GM21367 (cell line): ENCODE measurements around the gene BSX.

Experiments
- ATAC-seq: cut with Tn5 transposase; IDR thresholded peaks from one replicate; pipeline ENCODE4 v1.9.1; 2021; ENCODE audit not compliant: unreplicated experiment

BSX gene

DNA sequence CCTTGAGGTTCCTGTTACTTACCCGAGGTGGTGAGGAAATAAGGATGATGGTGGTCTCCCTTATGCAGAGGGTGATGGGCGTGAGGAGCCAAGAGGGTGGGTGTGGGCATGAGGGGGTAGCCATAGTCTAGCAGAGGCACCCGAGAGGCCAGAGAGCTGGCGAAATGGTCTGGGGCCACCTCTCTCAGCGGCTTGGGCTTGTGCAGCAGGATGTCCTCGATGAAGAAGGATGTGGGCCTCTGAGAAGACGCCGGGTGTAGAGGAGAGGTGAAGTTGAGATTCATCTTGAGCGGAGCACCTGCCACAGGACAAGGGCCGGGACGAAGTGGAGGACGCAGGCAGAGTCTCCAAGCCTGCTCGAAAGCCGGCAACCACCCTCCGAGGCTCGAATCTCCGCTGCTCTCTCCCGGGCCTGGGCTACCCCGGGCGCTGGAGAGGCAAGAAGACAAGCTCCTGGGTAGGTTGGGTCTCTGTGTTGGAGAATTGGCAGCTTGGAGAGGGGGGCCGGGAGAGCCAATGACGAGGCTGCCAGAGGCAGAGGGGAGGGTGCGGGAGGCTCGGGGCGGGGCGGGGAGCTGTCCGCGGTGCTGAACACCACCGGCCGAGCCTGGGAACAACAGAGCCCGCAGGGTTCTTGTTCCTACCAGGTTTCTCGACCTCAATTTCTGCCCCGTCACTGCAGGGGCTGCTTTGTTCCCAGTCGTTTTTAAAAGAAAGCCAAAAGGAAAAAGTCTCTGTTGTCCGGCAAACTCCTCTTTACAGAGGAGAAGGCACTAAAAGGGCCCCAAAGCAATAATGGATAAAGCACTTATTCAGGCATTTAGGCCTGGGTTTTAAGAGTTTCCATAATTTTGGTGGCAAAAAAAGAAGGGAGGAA is at the start of gene BSX:
TSS of gene BSX (minus strand) at position 447 of the 877 bp plus-strand sequence. CDS start at position 284, 163 bp downstream.
- ATAC-seq: no peak

DNA sequence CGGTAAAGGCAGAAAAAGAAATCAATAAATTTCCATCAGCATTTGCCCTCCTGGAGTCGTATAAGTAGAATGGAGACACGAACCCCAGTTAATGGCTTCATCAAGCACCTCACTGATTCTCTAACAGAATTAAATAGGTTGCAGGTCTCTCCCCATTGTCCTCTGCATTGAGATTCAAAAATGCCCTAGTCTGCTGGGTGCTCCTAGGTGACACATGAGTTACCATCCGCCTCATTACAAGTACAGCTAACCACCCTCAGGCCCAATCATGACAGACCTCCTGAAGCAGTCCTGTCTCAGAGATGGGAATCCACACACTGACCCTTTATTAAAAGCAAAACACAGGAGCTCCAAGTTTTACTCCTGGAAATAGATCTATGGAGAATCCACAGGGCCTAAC is 48.9 kb upstream of the BSX start:
- ATAC-seq: no peak

- ATAC-seq: no peak
These were observed 39.3 kb upstream of the BSX start for GRCh38 chr11:123020968-123021367.

DNA sequence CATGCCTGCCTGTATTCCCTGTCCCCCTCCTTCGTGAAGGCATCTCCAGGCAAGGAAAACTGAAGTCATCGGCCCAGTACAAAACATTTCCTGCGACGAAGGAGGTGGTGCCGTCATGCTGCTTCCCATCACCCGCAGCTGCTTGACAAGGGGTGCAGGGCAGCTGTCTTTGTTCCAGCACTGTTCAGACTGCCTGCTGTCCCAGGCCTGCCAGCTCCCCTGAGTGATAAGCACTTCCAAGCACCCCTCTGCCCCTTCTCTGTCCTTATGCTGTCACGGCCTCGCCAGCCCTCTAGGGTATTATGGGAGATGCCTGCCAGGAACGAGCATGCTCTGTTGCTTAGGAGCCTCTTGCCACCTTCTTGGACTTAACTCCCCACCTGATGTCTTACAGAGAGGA is 37.1 kb upstream of the BSX start:
- no peak for ATAC-seq

DNA sequence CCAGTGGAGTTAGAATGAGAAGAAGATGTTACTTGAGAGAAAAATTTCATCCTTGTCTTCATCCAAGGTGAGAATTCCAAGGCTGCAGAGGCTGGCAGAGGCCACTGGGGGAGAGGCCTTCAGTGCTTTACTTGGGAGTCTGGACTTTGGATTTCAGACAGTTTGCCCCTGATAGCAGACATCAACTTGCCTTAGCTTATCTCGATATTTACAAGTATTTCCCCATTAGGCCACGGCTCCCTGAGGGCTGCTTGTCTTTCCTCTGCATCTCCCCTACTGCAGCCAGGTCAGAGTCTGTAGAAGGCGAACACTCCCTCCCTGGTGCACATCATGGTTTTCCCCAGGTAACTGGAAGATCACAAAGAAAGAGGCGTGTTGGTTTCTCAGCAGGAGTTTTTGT is 29.9 kb upstream of the BSX start:
- ATAC-seq: no peak

DNA sequence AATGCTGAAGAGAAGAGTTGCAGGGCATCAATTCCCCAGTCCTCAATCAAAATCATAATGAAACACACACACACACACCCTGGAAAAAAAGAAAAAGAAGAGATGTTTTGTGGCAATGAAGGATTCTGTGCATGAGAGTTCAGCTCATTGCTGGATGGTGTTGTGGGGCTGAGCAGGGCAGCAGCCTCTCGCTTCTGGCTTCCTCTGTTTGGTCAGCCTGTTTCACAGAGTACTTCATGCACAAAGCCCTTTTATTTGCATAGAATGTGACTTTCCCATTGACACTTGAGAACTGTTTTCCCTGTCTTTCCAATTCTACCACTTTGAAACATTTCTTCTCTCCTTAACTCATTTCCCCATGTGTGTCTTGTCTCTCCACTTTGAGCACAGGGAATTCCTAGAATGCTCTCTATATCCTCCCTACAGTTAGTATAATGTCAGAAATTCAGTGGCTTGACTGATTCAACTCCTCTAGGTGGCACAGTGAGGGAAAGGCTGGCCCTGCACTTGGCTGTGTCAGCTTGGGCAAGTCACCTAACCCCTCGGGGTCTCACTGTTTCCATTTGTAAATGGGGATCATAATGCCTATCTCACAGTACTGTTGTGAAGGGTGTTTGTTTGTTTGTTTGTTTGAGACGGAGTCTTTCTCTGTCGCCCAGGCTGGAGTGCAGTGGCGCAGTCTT is 25.4 kb upstream of the BSX start:
- no peak for ATAC-seq

DNA sequence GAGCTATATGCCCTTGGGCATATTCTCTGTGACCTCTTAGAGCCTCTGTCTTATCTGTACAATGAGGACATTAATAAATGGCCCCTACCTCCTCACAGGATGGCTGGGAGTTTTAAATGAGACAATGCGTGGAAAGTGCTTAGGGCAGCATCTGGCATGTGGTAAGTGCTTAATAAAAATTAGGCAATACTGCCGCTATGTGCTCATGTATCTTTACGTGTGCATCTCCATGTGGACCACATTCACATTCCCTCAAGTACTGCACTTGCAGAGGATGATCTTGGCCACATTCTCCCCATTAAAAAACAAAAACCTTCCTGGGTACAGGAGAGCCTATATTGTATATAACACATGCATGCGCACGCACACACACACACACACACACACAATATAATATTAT is 19.1 kb upstream of the BSX start:
- no peak for ATAC-seq

GRCh38 chr11:122998727-122999366 is 17.2 kb upstream of the BSX start:
- ATAC-seq: no peak

GRCh38 chr11:122995526-122995925 is 13.9 kb upstream of the BSX start:
- ATAC-seq: no peak

GRCh38 chr11:122984186-122985011 is 2.8 kb upstream of the BSX start:
- ATAC-seq: no peak

DNA sequence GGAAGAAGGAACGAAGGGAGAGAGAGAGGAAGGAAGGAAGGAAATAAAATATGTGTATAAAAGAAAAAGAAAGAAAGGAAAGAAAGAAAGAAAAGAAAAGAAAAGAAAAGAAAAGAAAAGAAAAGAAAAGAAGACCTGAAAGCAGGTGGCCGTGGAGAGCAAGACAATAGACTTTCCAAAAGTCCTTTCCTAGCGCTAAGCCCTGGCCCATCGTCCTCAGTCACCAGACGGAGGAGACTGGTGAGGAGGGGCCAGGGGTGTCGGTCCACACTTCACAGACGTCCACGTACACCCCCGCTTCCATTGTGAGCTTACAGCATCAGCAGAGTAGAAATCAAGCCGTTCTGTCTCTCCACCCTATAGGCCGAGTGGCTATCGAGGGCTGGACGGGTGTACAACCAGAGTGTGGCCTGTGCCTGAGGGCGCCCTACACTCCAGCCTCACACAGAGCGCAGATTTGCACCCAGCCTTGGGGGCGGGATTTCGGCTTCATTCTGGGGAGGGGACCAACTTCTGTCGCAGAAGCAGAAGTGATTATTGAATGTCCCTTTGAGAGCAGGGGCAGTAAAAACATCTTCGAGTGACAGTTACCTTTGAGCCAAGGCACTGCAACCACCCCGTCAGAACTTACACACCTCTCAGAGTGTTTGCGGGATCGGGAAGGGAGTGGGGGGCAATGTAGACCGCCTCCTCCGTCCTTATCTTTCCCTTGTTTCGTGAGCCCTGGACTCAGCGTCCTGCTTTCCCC is 2.0 kb upstream of the BSX start:
- no peak for ATAC-seq

DNA sequence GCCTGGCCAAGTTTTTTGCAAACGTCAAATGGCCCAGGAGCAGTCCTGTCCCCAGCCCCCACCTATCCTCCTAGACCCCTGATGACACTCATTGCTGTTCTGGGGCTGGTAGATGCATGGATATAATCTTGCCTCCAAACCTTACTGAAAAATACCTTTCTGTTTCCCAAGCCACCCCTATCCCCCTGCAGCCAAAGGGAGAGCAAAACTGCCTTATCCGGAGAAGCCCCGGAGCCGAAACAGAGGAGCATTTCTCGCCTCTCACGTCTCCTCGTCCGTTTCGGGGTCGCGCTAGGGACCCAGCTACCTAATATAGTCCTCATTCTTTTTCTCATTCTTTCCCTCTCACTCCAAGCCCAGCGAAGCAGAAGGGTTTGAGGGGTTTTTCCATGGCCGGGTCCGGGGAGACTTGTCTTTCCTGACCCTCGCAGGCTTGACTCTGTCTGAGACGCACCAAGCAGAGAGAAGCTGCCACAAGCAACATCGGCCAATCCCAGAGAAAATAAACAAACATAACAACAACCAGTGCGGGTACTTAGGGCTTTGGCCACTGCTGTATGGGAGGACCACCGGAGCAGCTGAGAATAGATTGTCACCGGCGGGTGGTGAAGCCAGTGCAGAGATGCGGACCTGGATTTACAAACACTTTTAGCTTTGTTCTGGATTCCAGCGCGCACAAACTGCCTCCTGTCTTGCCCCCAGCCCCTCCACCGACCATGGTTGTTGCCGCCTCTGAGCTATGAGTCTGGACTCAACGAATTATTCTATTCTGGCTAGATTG is 1.6 kb downstream of the BSX start:
- no peak for ATAC-seq

DNA sequence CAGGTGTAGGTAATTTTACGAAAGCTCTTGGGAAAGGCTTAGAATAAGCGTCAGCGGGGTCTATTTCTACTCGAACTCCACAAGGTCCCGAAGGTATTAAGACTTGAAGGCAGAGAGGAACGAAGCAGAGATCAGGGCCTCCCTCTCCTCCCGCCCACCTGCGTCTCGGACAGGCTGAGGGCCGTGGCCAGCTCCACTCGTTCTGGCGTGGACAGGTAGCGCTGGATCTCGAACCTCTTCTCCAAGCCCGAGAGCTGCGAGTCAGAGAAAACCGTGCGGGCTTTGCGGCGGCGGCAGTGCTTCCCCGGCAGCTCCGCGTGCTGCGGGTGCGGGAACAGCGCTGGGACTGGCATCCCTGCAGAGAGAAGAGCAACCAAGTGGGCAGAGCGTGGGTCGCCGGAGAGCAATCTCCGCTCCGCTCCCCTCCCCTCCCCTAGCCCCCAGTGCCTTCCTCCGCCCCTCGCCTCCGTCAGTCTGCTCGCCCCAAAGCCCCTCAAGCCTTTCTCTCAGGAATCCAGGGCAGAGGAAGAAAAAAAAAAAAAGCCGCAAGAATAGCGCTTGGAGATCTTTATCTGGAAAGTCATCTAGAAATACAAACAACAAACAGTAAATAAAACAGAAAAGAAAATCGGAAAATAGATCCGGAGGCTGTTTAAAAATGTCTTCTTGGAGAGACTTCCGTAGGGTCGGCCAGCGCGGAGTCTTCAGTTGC is 2.4 kb downstream of the BSX start:
- ATAC-seq: no peak

- no peak for ATAC-seq
These were observed 3.4 kb downstream of the BSX start for GRCh38 chr11:122978299-122978620.

GRCh38 chr11:122977470-122978298 is 4.0 kb downstream of the BSX start:
- ATAC-seq: no peak

GRCh38 chr11:122976734-122977469 is 4.7 kb downstream of the BSX start:
- ATAC-seq: no peak

- no peak for ATAC-seq
These were observed 5.4 kb downstream of the BSX start for GRCh38 chr11:122976061-122976733.
